Gastroesophageal sphincter (tissue), 4 donors: Measurements from ENCODE around the gene GFAP. TPM values are rescaled to one million over a fixed set of nuclear protein-coding genes. Genes with fewer than 3 reads are reported as not detected.
"Not testable (repeated sequence)": the region's sequence is repeated elsewhere in the genome, so short reads cannot be mapped to it uniquely, and the experiment has no call there.

Experiments
- ATAC-seq: fragments of 150-250 bp; one replicate; pipeline ENCODE4 v1.9.1; 2016; ENCODE audit warnings: mild to moderate bottlenecking, moderate library complexity
- H3K27ac ChIP-seq, 4 donors: fragments of 200-600 bp; sonication (generic) in 3 of 4; 1 replicate in 3 of 4; 2 replicates in 1 of 4; pipeline ENCODE4 v1.5.1; 2016 to 2019
- H3K27me3 ChIP-seq: fragments of 200-600 bp; sonication (generic); one replicate; pipeline ENCODE4 v1.5.1; 2019
- H3K36me3 ChIP-seq, 2 donors: fragments of 200-600 bp; sonication (generic); one replicate each; pipeline ENCODE4 v1.5.1; 2019; ENCODE audit warnings: control low read depth in 1 of 2
- H3K4me1 ChIP-seq, 3 donors: fragments of 200-600 bp; sonication (generic); 1 replicate in 2 of 3; 2 replicates in 1 of 3; pipeline ENCODE4 v1.5.1; 2016 to 2019; ENCODE audit warnings: control low read depth in 2 of 3
- H3K4me3 ChIP-seq, 2 donors: fragments of 200-600 bp; sonication (generic); one replicate each; pipeline ENCODE4 v1.5.1; 2019; ENCODE audit warnings: mild to moderate bottlenecking in 1 of 2, moderate library complexity in 1 of 2
- H3K9me3 ChIP-seq, 3 donors: fragments of 200-600 bp; sonication (generic); one replicate each; pipeline ENCODE4 v1.5.1; 2017 to 2019; ENCODE audit warnings: control low read depth in 2 of 3
- CTCF ChIP-seq, 4 experiments: fragments of 200-600 bp in 2 of 4; fragments of 450-650 bp in 2 of 4; sonication (generic) in 1 of 4; IDR thresholded peaks; one replicate each; pipeline ENCODE4 v1.5.1; 2017 to 2019; ENCODE audit warnings: antibody characterized with exemption in 4 of 4, mild to moderate bottlenecking in 2 of 4, moderate library complexity in 2 of 4
- EP300 ChIP-seq: sonication (generic); formaldehyde crosslinking; IDR thresholded peaks from one replicate; pipeline ENCODE4 v1.6.1; 2017; ENCODE audit warnings: antibody characterized with exemption, mild to moderate bottlenecking
- POLR2A ChIP-seq, 2 donors: fragments of 450-650 bp; IDR thresholded peaks; one replicate each; pipeline ENCODE4 v1.6.1; 2017; ENCODE audit warnings: antibody characterized with exemption in 2 of 2, mild to moderate bottlenecking in 2 of 2, moderate library complexity in 1 of 2
- POLR2AphosphoS5 ChIP-seq: sonication (generic); formaldehyde crosslinking; IDR thresholded peaks from one replicate; pipeline ENCODE4 v1.6.1; 2017; ENCODE audit warnings: antibody characterized with exemption
- WGBS, 2 donors: methylation state at CpG; one replicate each; pipeline ENCODE4 v1.1.5; 2018; ENCODE audit warnings: low coverage in 1 of 2; 5-methylcytosine and 5-hydroxymethylcytosine counted together
- total RNA-seq, 4 donors: library from RNA; depleted of rRNA; stranded (reverse); fragments of >200 nt; gene quantifications; one replicate each; pipeline ENCODE4 v1.1.0, GENCODE V29; 2016

The GFAP gene
- total RNA-seq, 4 donors from 2014 or later: 0.77 to 3.8 (median 1.1) TPM; not detected in 1

- peaks cover 20% of the 10 kb centered on the region for H3K27me3 ChIP-seq
- 41 to 90% methylated on average over 2 of the region's 8 CpGs for WGBS, 2 donors
- H3K4me3 ChIP-seq: no peak overlapping the region
- H3K4me1 ChIP-seq: peaks cover 0 to 10% (median 5%) of the 10 kb centered on the region in 3 donors
- no peak for ATAC-seq
- TF ChIP-seq POLR2A (IDR thresholded peaks at IDR 0.05) (no peak), POLR2AphosphoS5 (no peak), CTCF (IDR thresholded peaks at IDR 0.05) (no peak), EP300 (no peak)
- no peak overlapping the region for H3K27ac ChIP-seq
- H3K9me3 ChIP-seq: no peaks in the 10 kb centered on the region
- no peaks in the 10 kb centered on the region for H3K36me3 ChIP-seq
Measured at GRCh38 chr17:44955674-44956425, 40.5 kb upstream of the GFAP start.

DNA sequence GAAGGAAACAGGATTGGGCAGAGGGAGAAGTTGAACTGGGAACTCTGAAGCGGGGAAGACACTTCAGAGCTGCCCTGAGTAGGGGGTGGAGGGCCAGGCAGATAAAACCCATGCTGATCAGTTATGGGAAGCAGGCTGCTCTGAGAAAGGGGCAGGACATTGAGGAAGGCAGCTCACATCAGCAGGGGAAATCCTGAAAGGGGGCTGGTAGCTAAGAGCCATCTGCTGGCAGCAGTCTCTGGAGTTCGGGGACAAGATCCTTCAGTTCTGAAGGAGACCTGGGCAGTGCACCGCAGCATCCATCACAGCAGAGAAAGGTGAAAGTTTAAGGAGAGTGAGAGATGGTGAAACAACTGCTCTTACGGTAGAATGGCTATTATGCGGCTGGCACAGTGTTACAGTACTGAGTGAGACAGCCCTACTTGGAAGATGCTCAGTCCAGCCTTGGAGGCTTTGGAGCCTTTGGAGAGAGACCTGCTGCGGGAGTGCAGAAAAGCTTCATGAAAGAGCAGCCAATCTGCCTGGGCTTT lies 37.7 kb upstream of the GFAP start:
- H3K4me3 ChIP-seq: no peak overlapping the region
- peaks cover 0 to 5% (median 0%) of the 10 kb centered on the region in 3 donors for H3K4me1 ChIP-seq
- no peak for TF ChIP-seq POLR2AphosphoS5
- no peak for TF ChIP-seq CTCF (IDR thresholded peaks at IDR 0.05)
- no peak for TF ChIP-seq EP300
- H3K36me3 ChIP-seq: no peaks in the 10 kb centered on the region
- no peak overlapping the region for H3K27ac ChIP-seq
- peaks cover 5% of the 10 kb centered on the region for H3K27me3 ChIP-seq
- no peak for ATAC-seq
- H3K9me3 ChIP-seq: no peaks in the 10 kb centered on the region
- WGBS, 2 donors: 73 to 100% methylated on average over 1 to 6 of the region's 6 CpGs

DNA sequence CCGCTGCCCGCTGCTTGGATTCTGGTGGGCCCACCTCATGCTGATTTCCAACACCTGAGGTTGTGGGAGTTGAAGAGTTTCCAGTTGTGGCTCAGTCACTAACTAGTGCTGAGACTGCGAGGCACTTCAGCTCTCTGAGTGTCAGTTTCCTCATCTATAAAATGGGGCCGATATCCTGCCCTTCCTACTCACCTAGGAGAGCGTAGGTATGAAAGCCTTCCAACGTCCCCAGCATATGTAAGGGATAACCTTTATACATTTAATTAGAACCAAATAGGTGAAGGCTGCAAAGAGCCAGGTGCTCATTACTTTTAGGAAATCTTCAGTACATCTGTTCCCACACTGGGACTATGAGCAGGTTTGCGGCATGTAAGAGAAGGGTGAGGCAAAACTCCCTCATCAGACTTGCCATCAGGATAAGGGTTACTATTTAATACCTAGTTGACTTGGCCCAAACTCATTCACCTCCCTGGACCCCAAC lies 33.1 kb upstream of the GFAP start:
- peaks cover 0 to 13% (median 4%) of the 10 kb centered on the region in 3 donors for H3K4me1 ChIP-seq
- H3K27me3 ChIP-seq: no peaks in the 10 kb centered on the region
- ATAC-seq: no peak
- no peak for TF ChIP-seq CTCF (IDR thresholded peaks at IDR 0.05)
- peak overlapping the region in 2 of 4 donors; percentile 72 to 73 for H3K27ac ChIP-seq
- 56 to 92% methylated on average over 2 to 4 of the region's 7 CpGs for WGBS, 2 donors
- peak overlapping the region; percentile 33 to 59 for H3K4me3 ChIP-seq
- H3K36me3 ChIP-seq: no peaks in the 10 kb centered on the region
- no peaks in the 10 kb centered on the region for H3K9me3 ChIP-seq

GRCh38 chr17:44947461-44948314 lies 32.4 kb upstream of the GFAP start, which contains the start of gene KIF18B:
Gene KIF18B, minus strand, starts transcription at chr17:44947773. Its CDS starts 11,429 bp downstream, at chr17:44936344.
- H3K4me3 ChIP-seq: peak within 1 kb of the TSS; percentile 33 to 59
- ATAC-seq: peak; percentile 99
- WGBS, 2 donors: 0% methylated on average over 8 of the region's 62 CpGs; no CpG with 5 or more reads in 1 of the 2 donors
- H3K27me3 ChIP-seq: no peaks in the 10 kb centered on the region
- TF ChIP-seq EP300 (no peak), CTCF (IDR thresholded peaks at IDR 0.05) (no peak), POLR2AphosphoS5 (peak; percentile 77), POLR2A (IDR thresholded peaks at IDR 0.05) (peak; percentile 42 to 48)
- H3K36me3 ChIP-seq: no peaks in the 10 kb centered on the region
- H3K27ac ChIP-seq: peak within 1 kb of the TSS in 3 of 4 donors; percentile 10 to 73 (median 72)
- H3K4me1 ChIP-seq: peaks cover 0 to 13% (median 4%) of the 10 kb centered on the region in 3 donors
- no peaks in the 10 kb centered on the region for H3K9me3 ChIP-seq

GRCh38 chr17:44945652-44946051 lies 30.4 kb upstream of the GFAP start:
- not testable (repeated sequence) for H3K27ac ChIP-seq, H3K36me3 ChIP-seq, ATAC-seq, H3K27me3 ChIP-seq, H3K4me3 ChIP-seq, H3K9me3 ChIP-seq
- peaks cover 0 to 13% (median 4%) of the 10 kb centered on the region in 3 donors for H3K4me1 ChIP-seq
- 90 to 93% methylated on average over 3 to 7 of the region's 10 CpGs for WGBS, 2 donors
